K562 (cell line): Measurements from ENCODE around the gene ZNF407. TPM values are rescaled to one million over a fixed set of nuclear protein-coding genes. Genes with fewer than 3 reads are reported as not detected.

Experiments used
- ATAC-seq: fragments of 200-7000 bp; cut with Tn5 transposase; 3 replicates; pipeline ENCODE4 v1.9.1; 2020; ENCODE audit warnings: moderate library complexity
- BruUV-seq: library from RNA; stranded (reverse); fragments of 400-500 nt; replicated peaks from 2 replicates; lab custom pipeline; 2021; lab: Mats Ljungman, UMichigan
- CTCF ChIA-PET: fragments of 300-600 bp; formaldehyde crosslinking; extraction: SDS; loops from one replicate; lab custom pipeline; 2021; ENCODE audit warnings: low intra/inter-chr PET ratio; lab: Yijun Ruan, JAX
- POLR2A ChIA-PET: fragments of 300-600, 350-650 bp; sonication (Branson Sonifier 250); formaldehyde crosslinking; extraction: SDS; loops from one replicate; lab custom pipeline; 2021; ENCODE audit warnings: antibody characterized with exemption, inconsistent platforms; lab: Yijun Ruan, JAX
- DNase-seq, 4 experiments: peaks; one replicate each; pipeline versions ENCODE4 v3.0.0 to v3.0.0-alpha.2; 2011 to 2018; ENCODE audit warnings: low spot score in 3 of 4, mixed read lengths in 3 of 4; ENCODE audit errors: extremely low read depth in 1 of 4
- FAIRE-seq: peaks from 2 replicates; lab custom pipeline; 2011; peaks lifted over from hg19 to GRCh38; lab: Jason Lieb, UNC
- H2AFZ ChIP-seq: 2 replicates; pipeline ENCODE4 v1.6.0; 2011; ENCODE audit warnings: low read depth, low read length, control low read depth, inconsistent platforms
- H3K27ac ChIP-seq: fragments of 200-600 bp; 3 replicates; pipeline ENCODE4 v1.8.0; 2011; ENCODE audit warnings: low read depth, mild to moderate bottlenecking, control low read depth, inconsistent platforms, low read length, moderate library complexity, mixed read lengths; ENCODE audit errors: extremely low read depth
- H3K27me3 ChIP-seq, 2 experiments: fragments of 300-600 bp in 1 of 2; 2 replicates in 1 of 2; 3 replicates in 1 of 2; pipeline versions ENCODE4 v1.6.0 to v1.8.0; 2011; ENCODE audit warnings: inconsistent platforms in 2 of 2, low read length in 2 of 2, mild to moderate bottlenecking in 1 of 2, mixed read lengths in 1 of 2, moderate library complexity in 1 of 2; ENCODE audit not compliant: control insufficient read depth in 2 of 2, insufficient read depth in 2 of 2
- H3K36me3 ChIP-seq: fragments of 300-600 bp; 3 replicates; pipeline ENCODE4 v1.8.0; 2011; ENCODE audit warnings: mild to moderate bottlenecking, low read length, inconsistent platforms; ENCODE audit not compliant: control insufficient read depth, insufficient read depth
- H3K4me1 ChIP-seq, 2 experiments: fragments of 200-600 bp in 1 of 2; replicated peaks in 1 of 2; 2 replicates in 1 of 2; 3 replicates in 1 of 2; pipeline versions ENCODE4 v1.5.1 to v1.8.0; 2011; ENCODE audit warnings: inconsistent platforms in 2 of 2, low read length in 2 of 2, mild to moderate bottlenecking in 1 of 2, mixed read lengths in 1 of 2, moderate library complexity in 1 of 2; ENCODE audit not compliant: control insufficient read depth in 2 of 2, insufficient read depth in 2 of 2
- H3K4me2 ChIP-seq: 2 replicates; pipeline ENCODE4 v1.6.1; 2011; ENCODE audit warnings: low read length, control low read depth, inconsistent platforms, mixed read lengths; ENCODE audit not compliant: insufficient read depth
- H3K4me3 ChIP-seq: fragments of 200-600 bp; sonication (generic), shearing (Covaris generic); 2 replicates; pipeline ENCODE4 v1.5.1; 2016; ENCODE audit warnings: control low read depth, inconsistent platforms
- H3K79me2 ChIP-seq: fragments of 200-600 bp; 3 replicates; pipeline ENCODE4 v1.8.0; 2011; ENCODE audit warnings: low read length, inconsistent platforms; ENCODE audit not compliant: control insufficient read depth, insufficient read depth
- H3K9ac ChIP-seq, 2 experiments: 2 replicates each; pipeline versions ENCODE4 v1.6.0 to v1.6.1; 2011; ENCODE audit warnings: low read depth in 2 of 2, low read length in 2 of 2, control low read depth in 1 of 2, inconsistent platforms in 1 of 2, mild to moderate bottlenecking in 1 of 2, mixed read lengths in 1 of 2; ENCODE audit not compliant: insufficient read depth in 1 of 2
- H3K9me1 ChIP-seq: one replicate; pipeline ENCODE4 v1.6.0; 2011; ENCODE audit warnings: inconsistent platforms, mild to moderate bottlenecking, low read length, moderate library complexity; ENCODE audit not compliant: control insufficient read depth, insufficient read depth
- H3K9me3 ChIP-seq: replicated peaks from 2 replicates; pipeline ENCODE4 v1.5.1; 2011; ENCODE audit warnings: low read depth, low read length, inconsistent platforms; ENCODE audit not compliant: control insufficient read depth, insufficient read depth
- H4K20me1 ChIP-seq: replicated peaks from 2 replicates; pipeline ENCODE4 v1.6.1; 2011; ENCODE audit warnings: low read length, inconsistent platforms, mixed read lengths; ENCODE audit not compliant: control insufficient read depth, insufficient read depth
- JUNB ChIP-seq: fragments of 450-650 bp; formaldehyde crosslinking; conservative IDR thresholded peaks from 2 replicates; pipeline ENCODE4 v1.4.0; 2020; ENCODE audit warnings: mild to moderate bottlenecking
- NFE2 ChIP-seq: IDR thresholded peaks from 2 replicates; pipeline ENCODE4 v1.6.1; 2014; ENCODE audit warnings: antibody characterized with exemption, low read depth
- STAT5A ChIP-seq: IDR thresholded peaks from 2 replicates; pipeline ENCODE4 v1.6.1; 2012; ENCODE audit warnings: low read length, inconsistent platforms, borderline replicate concordance
- WGBS: fragments of 100-300 bp; shearing (Covaris generic); methylation state at CpG from one replicate; pipeline ENCODE4 v1.1.6; 2016; ENCODE audit warnings: low coverage, mixed read lengths; ENCODE audit not compliant: insufficient coverage; ENCODE audit errors: missing lambda C conversion rate; 5-methylcytosine and 5-hydroxymethylcytosine counted together
- in situ Hi-C: fragments of 300-500 bp; cut with MboI; formaldehyde crosslinking; loops from 4 replicates; pipeline ENCODE4 v1.15.0; 2018; ENCODE audit warnings: inconsistent platforms, mixed read lengths
- intact Hi-C: fragments of 100-400 bp; cut with micrococcal nuclease; formaldehyde crosslinking; loops from 2 replicates; pipeline ENCODE4 v1.14.2; 2022
- polyA plus RNA-seq, 8 experiments: library from polyadenylated mRNA; depleted of rRNA in 4 of 8; stranded (reverse) in 5 of 8; unstranded in 3 of 8; fragments of >200 nt; fragmentation: Nextera tagmentation in 2 of 8; fragmentation: Illumina TruSeq in 1 of 8; extraction: Ambion mirVana in 2 of 8; extraction: Trizol in 1 of 8; gene quantifications; 2 replicates each; pipeline versions ENCODE4 v1.2.1 to v1.2.3, GENCODE V29; 2011 to 2014; ENCODE audit warnings: inconsistent platforms in 1 of 8, missing spikeins in 1 of 8
- total RNA-seq, 7 experiments: library from RNA; depleted of rRNA in 6 of 7; stranded (reverse); fragments of >200 nt in 6 of 7; fragmentation: Illumina TruSeq in 2 of 7; extraction: Trizol in 2 of 7; gene quantifications; 2 replicates each; pipeline versions ENCODE4 v1.2.1 to v1.2.3, GENCODE V29; 2011 to 2021; ENCODE audit warnings: low replicate concordance in 1 of 7
- TF ChIP-seq, protein P1 (sequence below): fragments of 450-650 bp; IDR thresholded peaks from 2 replicates; pipeline ENCODE4 v1.6.1; 2016; ENCODE audit warnings: borderline replicate concordance
- TF ChIP-seq, protein P2 (sequence below): fragments of 250-450 bp; sonication (Bioruptor Pico); IDR thresholded peaks from 2 replicates; pipeline ENCODE4 v1.8.0; 2022; ENCODE audit warnings: moderate library complexity, mild to moderate bottlenecking, inconsistent platforms
- TF ChIP-seq, protein P3 (sequence below): fragments of 150-350 bp; IDR thresholded peaks from 2 replicates; pipeline ENCODE4 v1.6.1; 2014; ENCODE audit warnings: low read depth, mild to moderate bottlenecking, low read length, borderline replicate concordance
- TF ChIP-seq, protein P4 (sequence below), 2 experiments: fragments of 450-650 bp in 1 of 2; IDR thresholded peaks; 2 replicates each; pipeline ENCODE4 v1.6.1; 2011 to 2017; ENCODE audit warnings: low read depth in 2 of 2, antibody characterized with exemption in 1 of 2, borderline replicate concordance in 1 of 2, low read length in 1 of 2, mild to moderate bottlenecking in 1 of 2, mixed read lengths in 1 of 2; ENCODE audit not compliant: control insufficient read depth in 1 of 2

Gene ZNF407
- total and polyA plus RNA-seq, 9 of the 15 experiments (the other 6 are each of a cell fraction or from before 2014, with no cell fraction given): 0.21 to 5.4 (median 2.3) TPM

DNA sequence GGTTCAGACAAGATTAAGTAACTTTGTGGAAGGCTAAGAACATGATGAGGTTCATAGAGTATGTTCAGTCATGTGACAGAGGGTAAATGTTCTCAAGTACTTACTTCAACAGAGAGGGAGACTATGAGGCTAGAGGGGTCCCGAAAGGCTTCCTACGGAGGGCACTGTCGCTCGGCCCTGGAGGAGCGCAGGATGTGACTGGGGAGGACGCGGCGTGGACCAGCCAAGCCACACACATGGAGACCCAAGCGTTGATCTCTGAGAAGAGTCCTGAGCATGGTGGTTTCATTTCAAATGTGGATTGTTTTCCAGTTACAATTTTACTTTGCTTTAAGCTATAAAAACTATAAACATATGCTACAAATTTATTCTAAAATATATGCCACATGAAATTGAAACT, 383.8 kb downstream of the ZNF407 start:
- Histone ChIP-seq H3K27me3 (no peaks in the 10 kb centered on the region), H3K4me2 (no peak overlapping the region), H3K9ac (no peak overlapping the region), H3K36me3 (no peaks in the 10 kb centered on the region), H3K4me1 (no peaks in the 10 kb centered on the region), H3K9me1 (no peaks in the 10 kb centered on the region), H3K27ac (no peak overlapping the region), H4K20me1 (no peaks in the 10 kb centered on the region), H3K79me2 (no peaks in the 10 kb centered on the region), H2AFZ (no peak overlapping the region), H3K4me3 (no peak overlapping the region), H3K9me3 (no peaks in the 10 kb centered on the region)
- ChIA-PET POLR2A (no interaction called here), CTCF (no interaction called here)
- intact Hi-C loops (no loop called here), in situ Hi-C loops (no loop called here)
- FAIRE-seq (no peak), DNase-seq (no peak), ATAC-seq (no peak)
- TF ChIP-seq, protein P1, sequence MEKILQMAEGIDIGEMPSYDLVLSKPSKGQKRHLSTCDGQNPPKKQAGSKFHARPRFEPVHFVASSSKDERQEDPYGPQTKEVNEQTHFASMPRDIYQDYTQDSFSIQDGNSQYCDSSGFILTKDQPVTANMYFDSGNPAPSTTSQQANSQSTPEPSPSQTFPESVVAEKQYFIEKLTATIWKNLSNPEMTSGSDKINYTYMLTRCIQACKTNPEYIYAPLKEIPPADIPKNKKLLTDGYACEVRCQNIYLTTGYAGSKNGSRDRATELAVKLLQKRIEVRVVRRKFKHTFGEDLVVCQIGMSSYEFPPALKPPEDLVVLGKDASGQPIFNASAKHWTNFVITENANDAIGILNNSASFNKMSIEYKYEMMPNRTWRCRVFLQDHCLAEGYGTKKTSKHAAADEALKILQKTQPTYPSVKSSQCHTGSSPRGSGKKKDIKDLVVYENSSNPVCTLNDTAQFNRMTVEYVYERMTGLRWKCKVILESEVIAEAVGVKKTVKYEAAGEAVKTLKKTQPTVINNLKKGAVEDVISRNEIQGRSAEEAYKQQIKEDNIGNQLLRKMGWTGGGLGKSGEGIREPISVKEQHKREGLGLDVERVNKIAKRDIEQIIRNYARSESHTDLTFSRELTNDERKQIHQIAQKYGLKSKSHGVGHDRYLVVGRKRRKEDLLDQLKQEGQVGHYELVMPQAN: no peak
- TF ChIP-seq, protein P2, sequence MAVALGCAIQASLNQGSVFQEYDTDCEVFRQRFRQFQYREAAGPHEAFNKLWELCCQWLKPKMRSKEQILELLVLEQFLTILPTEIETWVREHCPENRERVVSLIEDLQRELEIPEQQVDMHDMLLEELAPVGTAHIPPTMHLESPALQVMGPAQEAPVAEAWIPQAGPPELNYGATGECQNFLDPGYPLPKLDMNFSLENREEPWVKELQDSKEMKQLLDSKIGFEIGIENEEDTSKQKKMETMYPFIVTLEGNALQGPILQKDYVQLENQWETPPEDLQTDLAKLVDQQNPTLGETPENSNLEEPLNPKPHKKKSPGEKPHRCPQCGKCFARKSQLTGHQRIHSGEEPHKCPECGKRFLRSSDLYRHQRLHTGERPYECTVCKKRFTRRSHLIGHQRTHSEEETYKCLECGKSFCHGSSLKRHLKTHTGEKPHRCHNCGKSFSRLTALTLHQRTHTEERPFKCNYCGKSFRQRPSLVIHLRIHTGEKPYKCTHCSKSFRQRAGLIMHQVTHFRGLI (CRISPR knock-in tag): no peak
- TF ChIP-seq, protein P3, sequence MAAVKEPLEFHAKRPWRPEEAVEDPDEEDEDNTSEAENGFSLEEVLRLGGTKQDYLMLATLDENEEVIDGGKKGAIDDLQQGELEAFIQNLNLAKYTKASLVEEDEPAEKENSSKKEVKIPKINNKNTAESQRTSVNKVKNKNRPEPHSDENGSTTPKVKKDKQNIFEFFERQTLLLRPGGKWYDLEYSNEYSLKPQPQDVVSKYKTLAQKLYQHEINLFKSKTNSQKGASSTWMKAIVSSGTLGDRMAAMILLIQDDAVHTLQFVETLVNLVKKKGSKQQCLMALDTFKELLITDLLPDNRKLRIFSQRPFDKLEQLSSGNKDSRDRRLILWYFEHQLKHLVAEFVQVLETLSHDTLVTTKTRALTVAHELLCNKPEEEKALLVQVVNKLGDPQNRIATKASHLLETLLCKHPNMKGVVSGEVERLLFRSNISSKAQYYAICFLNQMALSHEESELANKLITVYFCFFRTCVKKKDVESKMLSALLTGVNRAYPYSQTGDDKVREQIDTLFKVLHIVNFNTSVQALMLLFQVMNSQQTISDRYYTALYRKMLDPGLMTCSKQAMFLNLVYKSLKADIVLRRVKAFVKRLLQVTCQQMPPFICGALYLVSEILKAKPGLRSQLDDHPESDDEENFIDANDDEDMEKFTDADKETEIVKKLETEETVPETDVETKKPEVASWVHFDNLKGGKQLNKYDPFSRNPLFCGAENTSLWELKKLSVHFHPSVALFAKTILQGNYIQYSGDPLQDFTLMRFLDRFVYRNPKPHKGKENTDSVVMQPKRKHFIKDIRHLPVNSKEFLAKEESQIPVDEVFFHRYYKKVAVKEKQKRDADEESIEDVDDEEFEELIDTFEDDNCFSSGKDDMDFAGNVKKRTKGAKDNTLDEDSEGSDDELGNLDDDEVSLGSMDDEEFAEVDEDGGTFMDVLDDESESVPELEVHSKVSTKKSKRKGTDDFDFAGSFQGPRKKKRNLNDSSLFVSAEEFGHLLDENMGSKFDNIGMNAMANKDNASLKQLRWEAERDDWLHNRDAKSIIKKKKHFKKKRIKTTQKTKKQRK: no peak
- TF ChIP-seq, protein P4, sequence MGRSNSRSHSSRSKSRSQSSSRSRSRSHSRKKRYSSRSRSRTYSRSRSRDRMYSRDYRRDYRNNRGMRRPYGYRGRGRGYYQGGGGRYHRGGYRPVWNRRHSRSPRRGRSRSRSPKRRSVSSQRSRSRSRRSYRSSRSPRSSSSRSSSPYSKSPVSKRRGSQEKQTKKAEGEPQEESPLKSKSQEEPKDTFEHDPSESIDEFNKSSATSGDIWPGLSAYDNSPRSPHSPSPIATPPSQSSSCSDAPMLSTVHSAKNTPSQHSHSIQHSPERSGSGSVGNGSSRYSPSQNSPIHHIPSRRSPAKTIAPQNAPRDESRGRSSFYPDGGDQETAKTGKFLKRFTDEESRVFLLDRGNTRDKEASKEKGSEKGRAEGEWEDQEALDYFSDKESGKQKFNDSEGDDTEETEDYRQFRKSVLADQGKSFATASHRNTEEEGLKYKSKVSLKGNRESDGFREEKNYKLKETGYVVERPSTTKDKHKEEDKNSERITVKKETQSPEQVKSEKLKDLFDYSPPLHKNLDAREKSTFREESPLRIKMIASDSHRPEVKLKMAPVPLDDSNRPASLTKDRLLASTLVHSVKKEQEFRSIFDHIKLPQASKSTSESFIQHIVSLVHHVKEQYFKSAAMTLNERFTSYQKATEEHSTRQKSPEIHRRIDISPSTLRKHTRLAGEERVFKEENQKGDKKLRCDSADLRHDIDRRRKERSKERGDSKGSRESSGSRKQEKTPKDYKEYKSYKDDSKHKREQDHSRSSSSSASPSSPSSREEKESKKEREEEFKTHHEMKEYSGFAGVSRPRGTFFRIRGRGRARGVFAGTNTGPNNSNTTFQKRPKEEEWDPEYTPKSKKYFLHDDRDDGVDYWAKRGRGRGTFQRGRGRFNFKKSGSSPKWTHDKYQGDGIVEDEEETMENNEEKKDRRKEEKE (IDR thresholded peaks at IDR 0.05; ENCODE audit: borderline replicate concordance in 1 of 2, control insufficient read depth in 1 of 2, low read depth in 2 of 2, low read length in 1 of 2): no peak
- no peak for TF ChIP-seq NFE2
- TF ChIP-seq STAT5A: no peak
- TF ChIP-seq JUNB: no peak
- WGBS: 78% methylated on average over 7 of the region's 9 CpGs
- BruUV-seq: no TSS peak
